Natural killer cell (primary cell): ENCODE data around the gene IGF2BP2. TPM values are rescaled to one million over a fixed set of nuclear protein-coding genes. Genes with fewer than 3 reads are reported as not detected.

ENCODE experiments used
- ATAC-seq, 3 donors: fragments of 150-1000 bp in 2 of 3; fragments of 200-7000 bp in 1 of 3; cut with Tn5 transposase; 1 replicate in 1 of 3; 2 replicates in 2 of 3; pipeline ENCODE4 v1.10.0; 2021; ENCODE audit warnings: mild to moderate bottlenecking in 2 of 3, moderate library complexity in 2 of 3
- DNase-seq, 2 donors: peaks; one replicate each; pipeline versions ENCODE4 v3.0.0 to v3.0.0-alpha.2; 2013 to 2021; ENCODE audit warnings: mixed read lengths in 1 of 2
- H3K27ac ChIP-seq: one replicate; pipeline ENCODE4 v1.5.1; 2013; ENCODE audit warnings: mild to moderate bottlenecking, low read length
- H3K27me3 ChIP-seq: one replicate; pipeline ENCODE4 v1.6.1; 2013; ENCODE audit warnings: low read length; ENCODE audit not compliant: control insufficient read depth, insufficient read depth
- H3K36me3 ChIP-seq: one replicate; pipeline ENCODE4 v1.6.1; 2013; ENCODE audit warnings: low read length; ENCODE audit not compliant: control insufficient read depth, insufficient read depth
- H3K4me1 ChIP-seq: one replicate; pipeline ENCODE4 v1.6.1; 2013; ENCODE audit warnings: low read length; ENCODE audit not compliant: control insufficient read depth, insufficient read depth
- H3K4me3 ChIP-seq: one replicate; pipeline ENCODE4 v1.5.1; 2013; ENCODE audit warnings: low read length
- H3K9me3 ChIP-seq: one replicate; pipeline ENCODE4 v1.6.1; 2013; ENCODE audit warnings: low read length; ENCODE audit not compliant: control insufficient read depth, insufficient read depth
- H3K27ac Mint-ChIP-seq, 2 donors: one replicate each; pipeline ENCODE4 v1.8.0; 2022; ENCODE audit warnings: mild to moderate bottlenecking in 2 of 2, mixed read lengths in 2 of 2, moderate library complexity in 1 of 2
- H3K27me3 Mint-ChIP-seq, 2 donors: one replicate each; pipeline ENCODE4 v1.8.0; 2022; ENCODE audit warnings: low read depth in 2 of 2, mixed read lengths in 2 of 2
- H3K36me3 Mint-ChIP-seq: one replicate; pipeline ENCODE4 v1.8.0; 2022; ENCODE audit warnings: mixed read lengths
- H3K4me1 Mint-ChIP-seq, 2 donors: one replicate each; pipeline ENCODE4 v1.8.0; 2022; ENCODE audit warnings: mixed read lengths in 2 of 2
- H3K4me3 Mint-ChIP-seq: one replicate; pipeline ENCODE4 v1.8.0; 2022; ENCODE audit warnings: mild to moderate bottlenecking, moderate library complexity, mixed read lengths
- H3K9me3 Mint-ChIP-seq, 2 donors: one replicate each; pipeline ENCODE4 v1.8.0; 2022; ENCODE audit warnings: mixed read lengths in 2 of 2
- whole genome bisulfite sequencing: methylation state at CpG from one replicate; pipeline ENCODE4 v1.1.7; 2013; ENCODE audit warnings: missing lambda C conversion rate; ENCODE audit not compliant: insufficient coverage; 5-methylcytosine and 5-hydroxymethylcytosine counted together
- intact Hi-C: fragments of 100-400 bp; cut with micrococcal nuclease; formaldehyde crosslinking; loops from one replicate; pipeline ENCODE4 v1.14.2; 2022
- total RNA-seq, 4 donors: library from RNA; stranded (reverse); fragments of 120-200 nt in 1 of 4; gene quantifications; one replicate each; pipeline versions ENCODE4 v1.2.3 to v1.2.4, GENCODE V29; 2013 to 2022
- TF ChIP-seq, protein P1 (sequence below): fragments of 200-600 bp; IDR thresholded peaks from one replicate; pipeline ENCODE4 v1.8.0; 2022; ENCODE audit warnings: antibody characterized with exemption

Gene IGF2BP2
- total RNA-seq, 3 donors from 2014 or later (not counting 1 experiment from before 2014, with no cell fraction given): 4.2 to 16.8 (median 8.8) TPM

- peaks cover 23% of the 10 kb centered on the region for H3K27me3 ChIP-seq
- H3K4me1 Mint-ChIP-seq: peaks cover 15 to 26% of the 10 kb centered on the region in 2 donors
- no peak overlapping the region for H3K4me3 ChIP-seq
- H3K9me3 ChIP-seq: no peaks in the 10 kb centered on the region
- no peaks in the 10 kb centered on the region for H3K9me3 Mint-ChIP-seq
- DNase-seq (no peak), ATAC-seq (no peak)
- H3K27ac ChIP-seq: no peak overlapping the region
- H3K4me3 Mint-ChIP-seq: no peak overlapping the region
- TF ChIP-seq, protein P1, sequence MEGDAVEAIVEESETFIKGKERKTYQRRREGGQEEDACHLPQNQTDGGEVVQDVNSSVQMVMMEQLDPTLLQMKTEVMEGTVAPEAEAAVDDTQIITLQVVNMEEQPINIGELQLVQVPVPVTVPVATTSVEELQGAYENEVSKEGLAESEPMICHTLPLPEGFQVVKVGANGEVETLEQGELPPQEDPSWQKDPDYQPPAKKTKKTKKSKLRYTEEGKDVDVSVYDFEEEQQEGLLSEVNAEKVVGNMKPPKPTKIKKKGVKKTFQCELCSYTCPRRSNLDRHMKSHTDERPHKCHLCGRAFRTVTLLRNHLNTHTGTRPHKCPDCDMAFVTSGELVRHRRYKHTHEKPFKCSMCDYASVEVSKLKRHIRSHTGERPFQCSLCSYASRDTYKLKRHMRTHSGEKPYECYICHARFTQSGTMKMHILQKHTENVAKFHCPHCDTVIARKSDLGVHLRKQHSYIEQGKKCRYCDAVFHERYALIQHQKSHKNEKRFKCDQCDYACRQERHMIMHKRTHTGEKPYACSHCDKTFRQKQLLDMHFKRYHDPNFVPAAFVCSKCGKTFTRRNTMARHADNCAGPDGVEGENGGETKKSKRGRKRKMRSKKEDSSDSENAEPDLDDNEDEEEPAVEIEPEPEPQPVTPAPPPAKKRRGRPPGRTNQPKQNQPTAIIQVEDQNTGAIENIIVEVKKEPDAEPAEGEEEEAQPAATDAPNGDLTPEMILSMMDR: no peak
- peaks cover 18% of the 10 kb centered on the region for H3K4me1 ChIP-seq
- 64% methylated on average over 4 of the region's 6 CpGs for WGBS
- no peak overlapping the region for H3K27ac Mint-ChIP-seq
- no peaks in the 10 kb centered on the region for H3K36me3 ChIP-seq
- H3K36me3 Mint-ChIP-seq: no peaks in the 10 kb centered on the region
- peaks cover 8 to 33% of the 10 kb centered on the region in 2 donors for H3K27me3 Mint-ChIP-seq
- intact Hi-C loops: no loop called here
Measured at GRCh38 chr3:185820973-185821758, 3.7 kb downstream of the IGF2BP2 start.

- intact Hi-C loops: no loop called here
- Mint-ChIP-seq H3K27me3 (peaks cover 4 to 32% of the 10 kb centered on the region in 2 donors), H3K4me1 (peaks cover 7 to 14% of the 10 kb centered on the region in 2 donors), H3K27ac (no peak overlapping the region), H3K36me3 (no peaks in the 10 kb centered on the region), H3K4me3 (no peak overlapping the region), H3K9me3 (no peaks in the 10 kb centered on the region)
- TF ChIP-seq, protein P1: no peak
- no peak for DNase-seq
- Histone ChIP-seq H3K27me3 (peaks cover 22% of the 10 kb centered on the region), H3K4me3 (no peak overlapping the region), H3K4me1 (peaks cover 5% of the 10 kb centered on the region), H3K27ac (no peak overlapping the region), H3K9me3 (no peaks in the 10 kb centered on the region), H3K36me3 (no peaks in the 10 kb centered on the region)
- no peak for ATAC-seq
Measured at GRCh38 chr3:185818267-185818875, 6.5 kb downstream of the IGF2BP2 start.

GRCh38 chr3:185815391-185816282, 9.2 kb downstream of the IGF2BP2 start:
- Histone ChIP-seq H3K4me3 (no peak overlapping the region), H3K4me1 (no peaks in the 10 kb centered on the region), H3K9me3 (no peaks in the 10 kb centered on the region), H3K27ac (no peak overlapping the region), H3K27me3 (peaks cover 6% of the 10 kb centered on the region), H3K36me3 (no peaks in the 10 kb centered on the region)
- WGBS: 51% methylated on average over 9 of the region's 11 CpGs
- ATAC-seq (peak in 2 of 3 donors; percentile 38 to 52), DNase-seq (no peak)
- Mint-ChIP-seq H3K27ac (peak overlapping the region in 1 of 2 donors; percentile 65), H3K27me3 (peaks cover 1 to 12% of the 10 kb centered on the region in 2 donors), H3K4me1 (peaks cover 0 to 9% of the 10 kb centered on the region in 2 donors), H3K36me3 (no peaks in the 10 kb centered on the region), H3K9me3 (no peaks in the 10 kb centered on the region), H3K4me3 (no peak overlapping the region)
- TF ChIP-seq, protein P1: no peak
- intact Hi-C loops: no loop called here
